Measurements from ENCODE around the gene DIP2C. TPM values are rescaled to one million over a fixed set of nuclear protein-coding genes. Genes with fewer than 3 reads are reported as not detected.

The DIP2C gene
- polyA plus RNA-seq, 3 donors, result 0.11 TPM; not detected in 2

GRCh38 chr10:590721-591120 is 98.7 kb downstream of the DIP2C start:
- Histone ChIP-seq H3K27ac (ENCODE audit: low read depth in 1 of 2, low read length in 2 of 2) (no peak overlapping the region), H3K9ac (ENCODE audit: insufficient read depth, low read length, poor library complexity, severe bottlenecking) (no peak overlapping the region), H3K4me2 (replicated peaks; ENCODE audit: extremely low read depth, low read length, poor library complexity, severe bottlenecking) (no peak overlapping the region), H3K79me2 (ENCODE audit: insufficient read depth, low read length) (no peaks in the 10 kb centered on the region), H2AFZ (ENCODE audit: insufficient read depth, low read depth, low read length, poor library complexity, severe bottlenecking) (no peak overlapping the region), H3K27me3 (ENCODE audit: control insufficient read depth in 2 of 2, insufficient read depth in 2 of 2, low read length in 2 of 2) (no peaks in the 10 kb centered on the region), H3K9me3 (replicated peaks in 1 of 2; ENCODE audit: control insufficient read depth in 1 of 2, insufficient read depth in 1 of 2, low read length in 2 of 2) (no peaks in the 10 kb centered on the region), H3K36me3 (replicated peaks in 1 of 2; ENCODE audit: control insufficient read depth in 1 of 2, insufficient read depth in 2 of 2, low read length in 2 of 2) (no peaks in the 10 kb centered on the region), H4K20me1 (ENCODE audit: insufficient read depth, low read length) (no peaks in the 10 kb centered on the region), H3K4me1 (ENCODE audit: control insufficient read depth in 1 of 2, insufficient read depth in 2 of 2, low read length in 2 of 2) (no peaks in the 10 kb centered on the region), H3K4me3 (replicated peaks in 1 of 3; ENCODE audit: low read depth in 2 of 3, low read length in 3 of 3) (no peak overlapping the region)
- TF ChIP-seq CTCF (IDR thresholded peaks at IDR 0.05), result no peak
- Mint-ChIP-seq H3K27ac (no peak overlapping the region), H3K9me3 (peaks cover 0 to 4% (median 0%) of the 10 kb centered on the region in 7 donors), H3K4me1 (no peaks in the 10 kb centered on the region), H3K36me3 (no peaks in the 10 kb centered on the region), H3K4me3 (no peak overlapping the region), H3K27me3 (ENCODE audit: low read depth in 3 of 3) (peaks cover 14 to 20% (median 19%) of the 10 kb centered on the region in 3 donors)
- no peak for DNase-seq
- intact Hi-C loops (cut with micrococcal nuclease), result no loop called here
- WGBS (ENCODE audit: insufficient coverage), result 92% methylated on average over 8 of the region's 10 CpGs

GRCh38 chr10:589961-590680 is 99.3 kb downstream of the DIP2C start:
- no peak overlapping the region for H3K4me3 ChIP-seq (replicated peaks in 1 of 3; ENCODE audit: low read depth in 2 of 3, low read length in 3 of 3)
- no peak overlapping the region for H3K9ac ChIP-seq (ENCODE audit: insufficient read depth, low read length, poor library complexity, severe bottlenecking)
- Mint-ChIP-seq H3K9me3 (peaks cover 0 to 4% (median 0%) of the 10 kb centered on the region in 7 donors), H3K27me3 (ENCODE audit: low read depth in 3 of 3) (peaks cover 14 to 20% (median 18%) of the 10 kb centered on the region in 3 donors), H3K27ac (no peak overlapping the region), H3K4me1 (no peaks in the 10 kb centered on the region), H3K36me3 (no peaks in the 10 kb centered on the region), H3K4me3 (no peak overlapping the region)
- WGBS (ENCODE audit: insufficient coverage), result 90% methylated on average over 16 of the region's 21 CpGs
- no peak overlapping the region for H2AFZ ChIP-seq (ENCODE audit: insufficient read depth, low read depth, low read length, poor library complexity, severe bottlenecking)
- no peak overlapping the region for H3K4me2 ChIP-seq (replicated peaks; ENCODE audit: extremely low read depth, low read length, poor library complexity, severe bottlenecking)
- no peaks in the 10 kb centered on the region for H3K36me3 ChIP-seq (replicated peaks in 1 of 2; ENCODE audit: control insufficient read depth in 1 of 2, insufficient read depth in 2 of 2, low read length in 2 of 2)
- intact Hi-C loops (cut with micrococcal nuclease), result no loop called here
- no peak for DNase-seq
- no peaks in the 10 kb centered on the region for H3K4me1 ChIP-seq (ENCODE audit: control insufficient read depth in 1 of 2, insufficient read depth in 2 of 2, low read length in 2 of 2)
- no peak overlapping the region for H3K27ac ChIP-seq (ENCODE audit: low read depth in 1 of 2, low read length in 2 of 2)
- no peaks in the 10 kb centered on the region for H3K27me3 ChIP-seq (ENCODE audit: control insufficient read depth in 2 of 2, insufficient read depth in 2 of 2, low read length in 2 of 2)
- no peaks in the 10 kb centered on the region for H4K20me1 ChIP-seq (ENCODE audit: insufficient read depth, low read length)
- H3K9me3 ChIP-seq (replicated peaks in 1 of 2; ENCODE audit: control insufficient read depth in 1 of 2, insufficient read depth in 1 of 2, low read length in 2 of 2), result no peaks in the 10 kb centered on the region
- no peak for TF ChIP-seq CTCF (IDR thresholded peaks at IDR 0.05)
- H3K79me2 ChIP-seq (ENCODE audit: insufficient read depth, low read length), result no peaks in the 10 kb centered on the region

Measured in CD14-positive monocyte (primary cell).